OCI-LY3 (cell line): ENCODE results near the gene RGS13.

ENCODE experiments used
- EZH2phosphoT487 ChIP-seq: fragments of 200-600 bp; shearing (Covaris generic); IDR thresholded peaks from 2 replicates; pipeline ENCODE4 v1.6.1; 2018; ENCODE audit warnings: antibody characterized with exemption, mixed run types, low read depth
- TF ChIP-seq, protein P1 (sequence below): fragments of 200-600, 300-600 bp; sonication (generic); IDR thresholded peaks from 2 replicates; pipeline ENCODE4 v1.5.1; 2014; ENCODE audit warnings: antibody characterized with exemption, low read length, low read depth

DNA sequence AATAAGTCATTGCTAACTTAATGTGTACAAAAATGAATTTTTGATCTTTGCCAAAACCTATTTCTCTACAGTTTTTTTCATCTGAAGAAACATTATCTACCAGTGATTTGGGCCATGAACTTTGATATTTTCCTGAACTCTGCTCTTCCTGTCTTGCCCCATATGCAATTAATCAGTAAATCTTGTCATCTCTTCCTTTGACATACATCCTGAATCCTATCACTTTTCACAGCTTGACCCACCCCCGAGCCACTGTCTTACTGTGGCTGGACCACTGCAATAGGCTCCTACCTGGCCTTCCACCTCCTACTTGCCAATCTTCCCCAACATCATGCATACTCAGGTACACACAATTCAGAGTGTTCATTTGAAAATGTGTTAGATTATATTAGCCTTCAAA, 46.4 kb downstream of the RGS13 start:
- TF ChIP-seq, protein P1, sequence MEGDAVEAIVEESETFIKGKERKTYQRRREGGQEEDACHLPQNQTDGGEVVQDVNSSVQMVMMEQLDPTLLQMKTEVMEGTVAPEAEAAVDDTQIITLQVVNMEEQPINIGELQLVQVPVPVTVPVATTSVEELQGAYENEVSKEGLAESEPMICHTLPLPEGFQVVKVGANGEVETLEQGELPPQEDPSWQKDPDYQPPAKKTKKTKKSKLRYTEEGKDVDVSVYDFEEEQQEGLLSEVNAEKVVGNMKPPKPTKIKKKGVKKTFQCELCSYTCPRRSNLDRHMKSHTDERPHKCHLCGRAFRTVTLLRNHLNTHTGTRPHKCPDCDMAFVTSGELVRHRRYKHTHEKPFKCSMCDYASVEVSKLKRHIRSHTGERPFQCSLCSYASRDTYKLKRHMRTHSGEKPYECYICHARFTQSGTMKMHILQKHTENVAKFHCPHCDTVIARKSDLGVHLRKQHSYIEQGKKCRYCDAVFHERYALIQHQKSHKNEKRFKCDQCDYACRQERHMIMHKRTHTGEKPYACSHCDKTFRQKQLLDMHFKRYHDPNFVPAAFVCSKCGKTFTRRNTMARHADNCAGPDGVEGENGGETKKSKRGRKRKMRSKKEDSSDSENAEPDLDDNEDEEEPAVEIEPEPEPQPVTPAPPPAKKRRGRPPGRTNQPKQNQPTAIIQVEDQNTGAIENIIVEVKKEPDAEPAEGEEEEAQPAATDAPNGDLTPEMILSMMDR, result no peak
- no peak for TF ChIP-seq EZH2phosphoT487
